Measurements from ENCODE around the gene ARL15. TPM values are rescaled to one million over a fixed set of nuclear protein-coding genes. Genes with fewer than 3 reads are reported as not detected.
"Not testable (repeated sequence)": the region's sequence is repeated elsewhere in the genome, so short reads cannot be mapped to it uniquely, and the experiment has no call there.

Gene ARL15
- total RNA-seq (10 to 100 TPM; 20.2 to 24.9 TPM), polyA plus RNA-seq (ENCODE audit: insufficient read length in 6 of 6) (10 to 100 TPM; 22.8 to 27.7 (median 25.6) TPM)
- long read RNA-seq, donor 1, transcript ARL15-202 (5 exons, 2,486 nt): major isoform, 5 of 9 reads
- long read RNA-seq, donor 1, partial matches to known transcripts: 0 of 9 reads
- long read RNA-seq, donor 1, other reads (novel, unspliced or antisense): 0 of 9 reads
- long read RNA-seq, donor 2, transcript ARL15-202 (5 exons, 2,486 nt): major isoform, 6 of 8 reads
- long read RNA-seq, donor 2, partial matches to known transcripts: 0 of 8 reads
- long read RNA-seq, donor 2, other reads (novel, unspliced or antisense): 0 of 8 reads
- long read RNA-seq, donor 3, partial matches to known transcripts: 0 of 6 reads
- long read RNA-seq, donor 3, other reads (novel, unspliced or antisense): 0 of 6 reads
- long read RNA-seq, donor 4, partial matches to known transcripts: 0 of 1 reads
- long read RNA-seq, donor 4, other reads (novel, unspliced or antisense): 0 of 1 reads
- long read RNA-seq, donor 5, transcript ARL15-202 (5 exons, 2,486 nt): major isoform, 5 of 15 reads
- long read RNA-seq, donor 5, partial matches to known transcripts: 5 of 15 reads
- long read RNA-seq, donor 5, other reads (novel, unspliced or antisense): 0 of 15 reads
- long read RNA-seq, donor 6, transcript ARL15-202 (5 exons, 2,486 nt): major isoform, 5 of 6 reads
- long read RNA-seq, donor 6, partial matches to known transcripts: 0 of 6 reads
- long read RNA-seq, donor 6, other reads (novel, unspliced or antisense): 0 of 6 reads
- long read RNA-seq, donor 7, partial matches to known transcripts: 0 of 3 reads
- long read RNA-seq, donor 7, other reads (novel, unspliced or antisense): 0 of 3 reads
- long read RNA-seq, donor 8, partial matches to known transcripts: 0 of 5 reads
- long read RNA-seq, donor 8, other reads (novel, unspliced or antisense): 0 of 5 reads
- long read RNA-seq, donor 9: 0 reads
- long read RNA-seq, donor 10, partial matches to known transcripts: 0 of 1 reads
- long read RNA-seq, donor 10, other reads (novel, unspliced or antisense): 0 of 1 reads
- long read RNA-seq, donor 11, transcript ARL15-202 (5 exons, 2,486 nt): major isoform, 8 of 10 reads
- long read RNA-seq, donor 11, partial matches to known transcripts: 0 of 10 reads
- long read RNA-seq, donor 11, other reads (novel, unspliced or antisense): 0 of 10 reads
- long read RNA-seq, donor 12, partial matches to known transcripts: 7 of 10 reads
- long read RNA-seq, donor 12, other reads (novel, unspliced or antisense): 0 of 10 reads

- Histone ChIP-seq H3K27me3 (no peaks in the 10 kb centered on the region), H3K4me3 (peak within 1 kb of the TSS; percentile 73 to 92), H3K36me3 (no peaks in the 10 kb centered on the region), H3K4me1 (peaks cover 0 to 33% of the 10 kb centered on the region in 2 donors), H3K27ac (peak within 1 kb of the TSS; percentile 89 to 91), H3K9me3 (no peaks in the 10 kb centered on the region)
- ATAC-seq (peak; percentile 96), DNase-seq (peak; percentile 95 to 99 (median 98))
- intact Hi-C loops (cut with DNase I): no loop called here
- no peak for TF ChIP-seq CTCF (IDR thresholded peaks at IDR 0.05)
Measured at GRCh38 chr5:54310433-54311175, at the start of gene ARL15. Gene ARL15, minus strand, starts transcription at chr5:54310573.

GRCh38 chr5:54360089-54360488 lies 49.7 kb upstream of the ARL15 start:
- intact Hi-C loops (cut with DNase I): no loop called here
- no peak overlapping the region for H3K4me3 ChIP-seq
- no peak for ATAC-seq
- H3K27ac ChIP-seq: no peak overlapping the region
- H3K27me3 ChIP-seq: no peaks in the 10 kb centered on the region
- no peaks in the 10 kb centered on the region for H3K36me3 ChIP-seq
- H3K4me1 ChIP-seq: peaks cover 0 to 6% of the 10 kb centered on the region in 2 donors
- no peak for DNase-seq
- peaks cover 0 to 4% of the 10 kb centered on the region in 2 donors for H3K9me3 ChIP-seq
- TF ChIP-seq CTCF (IDR thresholded peaks at IDR 0.05): no peak

- Histone ChIP-seq H3K4me3 (no peak overlapping the region), H3K36me3 (no peaks in the 10 kb centered on the region), H3K9me3 (peaks cover 0 to 22% of the 10 kb centered on the region in 2 donors), H3K27ac (no peak overlapping the region), H3K27me3 (no peaks in the 10 kb centered on the region), H3K4me1 (peaks cover 0 to 6% of the 10 kb centered on the region in 2 donors)
- ATAC-seq (no peak), DNase-seq (no peak)
- TF ChIP-seq CTCF (IDR thresholded peaks at IDR 0.05): no peak
- intact Hi-C loops (cut with DNase I): no loop called here
Measured at GRCh38 chr5:54357408-54358058, 47.2 kb upstream of the ARL15 start.

- peaks cover 0 to 22% of the 10 kb centered on the region in 2 donors for H3K9me3 ChIP-seq
- H3K4me1 ChIP-seq; H3K4me3 ChIP-seq; ATAC-seq; intact Hi-C loops (cut with DNase I); H3K27ac ChIP-seq; H3K27me3 ChIP-seq; DNase-seq; H3K36me3 ChIP-seq: not testable (repeated sequence)
Measured at GRCh38 chr5:54353933-54354564, 43.7 kb upstream of the ARL15 start.

GRCh38 chr5:54352580-54352979 lies 42.2 kb upstream of the ARL15 start:
- DNase-seq; intact Hi-C loops (cut with DNase I); H3K36me3 ChIP-seq; H3K27me3 ChIP-seq; ATAC-seq; H3K4me1 ChIP-seq; H3K4me3 ChIP-seq; H3K27ac ChIP-seq: not testable (repeated sequence)
- peaks cover 0 to 24% of the 10 kb centered on the region in 2 donors for H3K9me3 ChIP-seq
